ENCODE measurements around the gene CCT7.
A peak's percentile ranks its signal among the peaks of the same experiment; 100 is the strongest.

The CCT7 gene

DNA sequence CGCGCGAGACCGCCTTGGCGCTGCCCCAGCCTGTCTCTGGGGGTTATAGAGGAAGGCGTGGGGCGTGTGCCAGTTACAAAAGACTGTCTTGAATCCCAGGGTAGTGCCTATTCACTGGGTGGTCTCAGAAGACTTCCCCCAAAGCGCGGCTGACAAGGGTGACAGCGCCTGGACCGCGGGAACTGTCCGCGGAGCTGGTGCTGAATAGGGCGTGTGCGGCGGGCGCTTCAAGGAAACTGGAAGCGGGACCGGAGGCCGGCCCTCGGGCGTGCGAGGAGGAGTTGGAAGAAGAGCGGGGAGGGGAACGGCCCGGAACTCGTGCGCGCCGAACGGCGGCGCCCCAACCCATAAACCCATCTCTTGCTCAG is 57.0 kb downstream of the CCT7 start:
- H3K4me3 ChIP-seq (ENCODE audit: low read depth, low read length) = no peak overlapping the region
- TF ChIP-seq, protein P1, sequence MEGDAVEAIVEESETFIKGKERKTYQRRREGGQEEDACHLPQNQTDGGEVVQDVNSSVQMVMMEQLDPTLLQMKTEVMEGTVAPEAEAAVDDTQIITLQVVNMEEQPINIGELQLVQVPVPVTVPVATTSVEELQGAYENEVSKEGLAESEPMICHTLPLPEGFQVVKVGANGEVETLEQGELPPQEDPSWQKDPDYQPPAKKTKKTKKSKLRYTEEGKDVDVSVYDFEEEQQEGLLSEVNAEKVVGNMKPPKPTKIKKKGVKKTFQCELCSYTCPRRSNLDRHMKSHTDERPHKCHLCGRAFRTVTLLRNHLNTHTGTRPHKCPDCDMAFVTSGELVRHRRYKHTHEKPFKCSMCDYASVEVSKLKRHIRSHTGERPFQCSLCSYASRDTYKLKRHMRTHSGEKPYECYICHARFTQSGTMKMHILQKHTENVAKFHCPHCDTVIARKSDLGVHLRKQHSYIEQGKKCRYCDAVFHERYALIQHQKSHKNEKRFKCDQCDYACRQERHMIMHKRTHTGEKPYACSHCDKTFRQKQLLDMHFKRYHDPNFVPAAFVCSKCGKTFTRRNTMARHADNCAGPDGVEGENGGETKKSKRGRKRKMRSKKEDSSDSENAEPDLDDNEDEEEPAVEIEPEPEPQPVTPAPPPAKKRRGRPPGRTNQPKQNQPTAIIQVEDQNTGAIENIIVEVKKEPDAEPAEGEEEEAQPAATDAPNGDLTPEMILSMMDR (IDR thresholded peaks at IDR 0.05; ENCODE audit: borderline replicate concordance, insufficient read depth, low read depth, low read length) = no peak

DNA sequence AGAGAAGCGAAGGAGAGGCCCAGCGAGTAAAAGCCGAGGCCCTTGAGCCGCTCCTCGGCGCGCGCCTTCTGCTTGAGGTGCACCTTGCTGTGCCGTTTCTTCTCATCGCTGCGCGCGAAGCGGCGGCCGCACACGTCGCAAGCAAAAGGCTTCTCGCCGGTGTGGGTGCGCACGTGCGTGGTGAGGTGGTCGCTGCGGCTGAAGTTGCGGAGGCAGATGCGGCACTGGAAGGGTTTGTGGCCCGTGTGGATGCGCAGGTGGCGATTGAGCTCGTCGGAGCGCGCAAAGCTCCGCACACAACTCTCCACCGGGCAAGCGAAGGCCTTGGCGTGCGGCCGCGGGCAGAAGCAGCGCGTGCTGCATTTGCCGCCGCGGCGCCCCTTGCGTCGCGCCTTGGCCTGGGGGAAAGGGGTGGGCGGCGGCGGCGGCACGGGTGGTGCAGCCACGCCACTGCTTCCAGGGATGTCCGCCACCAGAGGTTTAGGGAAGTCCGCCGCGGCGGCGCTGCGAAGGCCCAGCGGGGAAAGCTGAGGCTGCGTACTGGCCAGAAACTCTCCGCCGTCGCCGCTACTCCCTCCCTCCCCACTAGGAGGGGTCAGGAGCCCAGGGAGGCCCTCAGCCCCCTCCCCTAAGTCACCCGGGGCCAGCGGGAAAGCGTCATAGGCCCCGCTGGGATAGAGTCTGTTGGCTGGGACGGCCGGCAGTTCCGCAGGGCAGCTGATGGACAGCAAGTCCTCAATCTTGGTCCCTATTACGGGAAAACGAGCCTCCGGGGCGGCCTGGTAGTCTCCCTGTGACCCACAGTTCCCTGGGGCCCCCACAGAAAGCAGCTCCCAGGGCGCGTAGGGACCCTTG is 57.6 kb downstream of the CCT7 start:
- H3K4me3 ChIP-seq (ENCODE audit: low read depth, low read length) = no peak overlapping the region
- TF ChIP-seq, protein P1 (IDR thresholded peaks at IDR 0.05; ENCODE audit: borderline replicate concordance, insufficient read depth, low read depth, low read length) = 0 out of 2 replicates have a peak, but pooled peaks have one; percentile 15

DNA sequence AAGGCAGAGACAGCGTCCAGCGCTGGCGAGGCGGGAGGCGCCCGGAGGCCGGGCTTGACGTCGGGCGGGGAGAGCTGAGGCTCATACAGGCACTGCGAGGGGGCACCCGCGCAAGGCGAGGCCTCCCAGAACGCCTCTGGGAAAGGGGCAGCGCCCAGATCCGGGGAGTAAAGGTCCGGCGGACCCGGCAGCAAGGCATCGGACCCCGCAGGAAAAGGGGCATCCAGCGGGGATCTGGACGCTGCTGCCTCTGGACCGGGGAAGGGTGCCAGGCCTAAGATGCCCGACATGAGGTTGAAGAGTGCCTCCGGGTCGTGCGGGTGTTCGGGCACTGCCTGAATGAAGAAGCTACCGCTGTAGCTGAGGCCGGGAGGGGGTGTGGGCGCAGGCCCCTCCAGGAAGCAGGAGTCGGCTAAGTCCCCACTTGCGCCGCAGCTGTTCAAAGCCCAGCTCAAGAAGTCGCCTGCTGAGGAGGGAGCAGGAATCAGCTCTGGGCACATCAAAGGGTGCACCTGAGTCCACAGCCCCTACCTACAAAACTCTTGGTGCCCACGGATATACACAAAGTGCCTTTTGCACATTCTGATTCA is 58.3 kb downstream of the CCT7 start:
- no peak overlapping the region for H3K4me3 ChIP-seq (ENCODE audit: low read depth, low read length)
- TF ChIP-seq, protein P1 (IDR thresholded peaks at IDR 0.05; ENCODE audit: borderline replicate concordance, insufficient read depth, low read depth, low read length) = no peak

DNA sequence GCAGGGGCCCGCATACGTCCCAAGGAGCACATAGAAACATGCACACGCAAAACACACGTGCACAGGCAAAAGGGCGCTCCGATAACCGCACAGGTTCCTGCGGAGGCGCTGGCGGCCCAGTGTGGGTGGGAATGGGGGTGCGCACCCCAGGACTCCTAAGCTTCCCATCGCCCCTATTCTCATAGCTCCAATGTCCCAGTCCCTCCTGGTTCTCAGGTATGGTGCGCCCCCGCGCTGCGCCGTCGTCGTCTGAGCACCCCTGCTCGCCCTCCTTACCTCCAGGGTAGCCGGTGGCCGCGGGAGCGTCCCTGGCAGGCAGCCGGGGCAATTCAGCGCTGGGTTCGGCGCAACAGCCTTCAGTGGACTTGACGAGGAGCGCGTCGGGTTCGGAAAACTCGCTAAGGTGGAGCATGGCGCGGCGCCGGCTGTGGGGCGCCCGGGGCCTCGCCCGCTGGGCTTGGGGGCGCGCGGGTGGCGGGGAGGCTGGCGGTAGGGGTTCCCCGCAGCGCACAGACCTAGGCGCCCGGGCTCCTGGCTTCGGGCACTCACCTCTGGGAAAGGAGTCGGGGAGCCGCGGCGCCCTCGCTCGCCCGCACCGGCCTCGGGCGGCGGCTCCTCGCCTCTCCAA is 58.9 kb downstream of the CCT7 start:
- TF ChIP-seq, protein P1 (IDR thresholded peaks at IDR 0.05; ENCODE audit: borderline replicate concordance, insufficient read depth, low read depth, low read length) = no peak
- peak overlapping the region; percentile 36 for H3K4me3 ChIP-seq (ENCODE audit: low read depth, low read length)

DNA sequence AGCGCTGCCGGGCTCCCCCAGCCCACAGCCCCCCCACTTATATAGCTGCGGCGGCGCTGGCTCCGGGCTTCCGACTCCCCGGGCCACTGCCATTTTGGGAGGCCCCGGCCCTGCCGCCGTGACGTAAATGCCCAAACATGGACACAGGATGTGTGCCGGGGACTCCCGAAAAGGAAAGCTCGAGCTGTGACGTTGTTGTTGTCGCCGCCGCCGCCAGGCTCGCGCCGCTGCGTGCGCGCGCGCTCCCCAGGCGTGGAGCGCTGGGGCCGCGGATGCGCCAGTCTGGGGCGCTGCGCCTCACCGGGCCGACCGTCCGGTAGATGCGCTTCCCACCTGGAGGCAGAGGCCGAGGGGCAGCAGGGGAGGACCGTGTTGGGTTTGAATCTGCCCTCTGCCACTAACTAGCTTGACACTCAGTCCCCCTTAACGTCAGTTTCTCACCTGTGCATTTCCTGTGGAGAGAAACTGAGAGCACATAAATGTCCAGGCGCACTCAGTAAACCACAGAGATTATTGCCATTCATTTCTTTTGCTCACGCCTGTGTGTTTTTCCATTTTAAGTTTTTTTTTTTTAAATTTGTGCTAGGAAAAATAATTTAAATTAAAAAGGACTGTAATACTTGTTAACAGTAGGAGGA is 59.5 kb downstream of the CCT7 start, which contains the start of gene EGR4:
TSS of gene EGR4 (minus strand) at position 15 of the 638 bp plus-strand sequence. CDS start 231 bp downstream, outside the sequence.
- TF ChIP-seq, protein P1 (IDR thresholded peaks at IDR 0.05; ENCODE audit: borderline replicate concordance, insufficient read depth, low read depth, low read length) = no peak
- peak within 1 kb of the TSS; percentile 36 for H3K4me3 ChIP-seq (ENCODE audit: low read depth, low read length)

DNA sequence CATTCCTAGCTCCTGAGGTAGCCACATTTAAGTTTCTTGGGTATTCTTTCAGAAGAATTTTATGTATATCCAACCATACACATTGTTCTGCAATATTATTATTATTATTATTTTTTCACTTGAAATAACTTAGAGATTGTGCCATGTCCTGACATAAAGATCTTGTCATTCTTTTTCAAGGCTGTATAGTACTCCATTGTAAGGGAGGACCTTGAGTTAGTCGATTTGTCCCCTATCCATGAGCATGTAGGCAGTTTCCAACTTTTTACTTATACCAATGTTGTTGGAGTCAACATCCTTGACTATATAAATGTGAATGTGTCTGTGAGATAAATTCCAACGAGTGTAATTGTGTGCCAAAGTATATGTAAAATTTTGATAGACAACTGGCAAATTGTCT is 60.1 kb downstream of the CCT7 start:
- no peak overlapping the region for H3K4me3 ChIP-seq (ENCODE audit: low read depth, low read length)
- TF ChIP-seq, protein P1 (IDR thresholded peaks at IDR 0.05; ENCODE audit: borderline replicate concordance, insufficient read depth, low read depth, low read length) = no peak

All from GM12875 (cell line).